Thyroid gland (tissue), 4 donors: ENCODE data around the gene LSMEM2. TPM values are rescaled to one million over a fixed set of nuclear protein-coding genes. Genes with fewer than 3 reads are reported as not detected.
"Not testable (repeated sequence)": the region's sequence is repeated elsewhere in the genome, so short reads cannot be mapped to it uniquely, and the experiment has no call there.

ENCODE experiments used
- DNase-seq, 2 donors: peaks; one replicate each; pipeline ENCODE4 v3.0.0-alpha.2; 2019
- H3K27ac ChIP-seq, 3 donors: fragments of 200-600 bp; sonication (generic); 1 replicate in 2 of 3; 2 replicates in 1 of 3; pipeline ENCODE4 v1.5.1; 2016 to 2019; ENCODE audit warnings: mild to moderate bottlenecking in 1 of 3, moderate library complexity in 1 of 3
- H3K27me3 ChIP-seq: fragments of 200-600 bp; sonication (generic); one replicate; pipeline ENCODE4 v1.5.1; 2019
- H3K36me3 ChIP-seq, 2 donors: fragments of 200-600 bp; sonication (generic); one replicate each; pipeline ENCODE4 v1.5.1; 2016 to 2019
- H3K4me1 ChIP-seq, 2 donors: fragments of 200-600 bp; sonication (generic); one replicate each; pipeline ENCODE4 v1.5.1; 2017 to 2019
- H3K4me3 ChIP-seq, 3 donors: fragments of 200-600 bp; sonication (generic); replicated peaks in 1 of 3; 1 replicate in 2 of 3; 2 replicates in 1 of 3; pipeline ENCODE4 v1.5.1; 2016; ENCODE audit warnings: mild to moderate bottlenecking in 1 of 3
- H3K9me3 ChIP-seq: fragments of 200-600 bp; sonication (generic); one replicate; pipeline ENCODE4 v1.5.1; 2017
- POLR2A ChIP-seq, 2 donors: fragments of 450-650 bp; IDR thresholded peaks; one replicate each; pipeline ENCODE4 v1.6.1; 2017; ENCODE audit warnings: antibody characterized with exemption in 2 of 2, mild to moderate bottlenecking in 2 of 2, moderate library complexity in 1 of 2
- WGBS, 2 donors: methylation state at CpG; one replicate each; pipeline ENCODE4 v1.1.5; 2017; 5-methylcytosine and 5-hydroxymethylcytosine counted together
- intact Hi-C: fragments of 100-400 bp; cut with DNase I; formaldehyde crosslinking; loops from one replicate; pipeline ENCODE4 v1.15.1; 2023
- total RNA-seq, 4 donors: library from RNA; depleted of rRNA; stranded (reverse); fragments of >200 nt; gene quantifications; one replicate each; pipeline ENCODE4 v1.2.3, GENCODE V29; 2016
- TF ChIP-seq, protein P1 (sequence below), 6 experiments: fragments of 200-600 bp in 3 of 6; fragments of 450-650 bp in 3 of 6; sonication (generic) in 3 of 6; IDR thresholded peaks; one replicate each; pipeline ENCODE4 v1.5.1; 2016 to 2019; ENCODE audit warnings: antibody characterized with exemption in 6 of 6, mild to moderate bottlenecking in 2 of 6, inconsistent platforms in 1 of 6, moderate library complexity in 1 of 6

LSMEM2 gene
- total RNA-seq, 4 donors from 2014 or later: not detected

DNA sequence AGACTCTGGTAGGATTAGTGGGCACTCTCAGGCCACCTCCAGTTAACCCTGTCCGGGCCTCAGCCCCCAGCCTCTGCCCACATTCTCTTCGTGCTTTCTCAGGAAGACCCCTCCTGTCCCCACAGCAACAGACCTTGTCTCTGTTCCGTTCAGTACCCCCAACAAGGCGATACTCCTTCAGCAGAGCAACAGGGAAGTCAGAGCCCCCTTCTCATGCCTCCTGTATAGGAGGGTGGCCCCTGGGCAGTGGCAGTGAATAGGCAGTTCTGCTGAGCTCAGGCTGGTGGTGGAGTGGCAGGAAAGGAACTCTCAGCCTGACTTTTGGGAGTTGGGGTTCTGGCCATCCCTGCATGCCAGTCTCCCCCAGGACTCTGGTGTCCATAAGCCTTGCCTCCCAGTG, 9.4 kb upstream of the LSMEM2 start:
- no peak for DNase-seq
- no peaks in the 10 kb centered on the region for H3K9me3 ChIP-seq
- TF ChIP-seq, protein P1, sequence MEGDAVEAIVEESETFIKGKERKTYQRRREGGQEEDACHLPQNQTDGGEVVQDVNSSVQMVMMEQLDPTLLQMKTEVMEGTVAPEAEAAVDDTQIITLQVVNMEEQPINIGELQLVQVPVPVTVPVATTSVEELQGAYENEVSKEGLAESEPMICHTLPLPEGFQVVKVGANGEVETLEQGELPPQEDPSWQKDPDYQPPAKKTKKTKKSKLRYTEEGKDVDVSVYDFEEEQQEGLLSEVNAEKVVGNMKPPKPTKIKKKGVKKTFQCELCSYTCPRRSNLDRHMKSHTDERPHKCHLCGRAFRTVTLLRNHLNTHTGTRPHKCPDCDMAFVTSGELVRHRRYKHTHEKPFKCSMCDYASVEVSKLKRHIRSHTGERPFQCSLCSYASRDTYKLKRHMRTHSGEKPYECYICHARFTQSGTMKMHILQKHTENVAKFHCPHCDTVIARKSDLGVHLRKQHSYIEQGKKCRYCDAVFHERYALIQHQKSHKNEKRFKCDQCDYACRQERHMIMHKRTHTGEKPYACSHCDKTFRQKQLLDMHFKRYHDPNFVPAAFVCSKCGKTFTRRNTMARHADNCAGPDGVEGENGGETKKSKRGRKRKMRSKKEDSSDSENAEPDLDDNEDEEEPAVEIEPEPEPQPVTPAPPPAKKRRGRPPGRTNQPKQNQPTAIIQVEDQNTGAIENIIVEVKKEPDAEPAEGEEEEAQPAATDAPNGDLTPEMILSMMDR (IDR thresholded peaks at IDR 0.05): no peak
- no peak for TF ChIP-seq POLR2A (IDR thresholded peaks at IDR 0.05)
- H3K27ac ChIP-seq: peak overlapping the region; percentile 45 to 92 (median 73)
- WGBS, 2 donors: 71 to 75% methylated on average over 4 of the region's 4 CpGs
- peaks cover 62 to 80% of the 10 kb centered on the region in 2 donors for H3K4me1 ChIP-seq
- intact Hi-C loops: no loop called here
- no peaks in the 10 kb centered on the region for H3K27me3 ChIP-seq
- H3K4me3 ChIP-seq: peak overlapping the region in 1 of 3 donors; percentile 18
- no peaks in the 10 kb centered on the region for H3K36me3 ChIP-seq

DNA sequence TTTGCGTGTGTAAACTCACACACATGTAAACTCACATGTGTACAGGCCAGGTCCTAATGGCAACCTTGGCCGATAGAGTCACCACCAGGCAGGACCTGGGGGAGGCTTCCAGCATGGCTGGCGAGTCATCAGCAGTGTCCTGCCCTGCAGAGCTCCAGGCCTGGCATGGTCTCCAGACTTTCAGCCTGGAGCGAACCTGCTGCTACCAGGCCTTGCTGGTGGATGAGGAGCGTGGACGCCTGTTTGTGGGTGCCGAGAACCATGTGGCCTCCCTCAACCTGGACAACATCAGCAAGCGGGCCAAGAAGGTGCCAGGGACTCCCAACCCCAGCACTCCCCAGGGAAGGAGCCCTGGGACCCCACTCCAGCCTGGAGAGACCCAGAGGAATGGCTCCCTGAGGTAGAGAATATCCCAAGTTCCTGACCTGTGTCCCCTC, 8.9 kb upstream of the LSMEM2 start:
- Histone ChIP-seq H3K27me3 (no peaks in the 10 kb centered on the region), H3K4me1 (peaks cover 56 to 76% of the 10 kb centered on the region in 2 donors), H3K4me3 (no peak overlapping the region), H3K9me3 (no peaks in the 10 kb centered on the region), H3K27ac (peak overlapping the region in 1 of 3 donors; percentile 92), H3K36me3 (no peaks in the 10 kb centered on the region)
- TF ChIP-seq, protein P1 (IDR thresholded peaks at IDR 0.05): no peak
- TF ChIP-seq POLR2A (IDR thresholded peaks at IDR 0.05): no peak
- DNase-seq: no peak
- 97% methylated on average over 8 of the region's 8 CpGs; no CpG with 5 or more reads in 1 of the 2 donors for WGBS, 2 donors
- intact Hi-C loops: no loop called here

DNA sequence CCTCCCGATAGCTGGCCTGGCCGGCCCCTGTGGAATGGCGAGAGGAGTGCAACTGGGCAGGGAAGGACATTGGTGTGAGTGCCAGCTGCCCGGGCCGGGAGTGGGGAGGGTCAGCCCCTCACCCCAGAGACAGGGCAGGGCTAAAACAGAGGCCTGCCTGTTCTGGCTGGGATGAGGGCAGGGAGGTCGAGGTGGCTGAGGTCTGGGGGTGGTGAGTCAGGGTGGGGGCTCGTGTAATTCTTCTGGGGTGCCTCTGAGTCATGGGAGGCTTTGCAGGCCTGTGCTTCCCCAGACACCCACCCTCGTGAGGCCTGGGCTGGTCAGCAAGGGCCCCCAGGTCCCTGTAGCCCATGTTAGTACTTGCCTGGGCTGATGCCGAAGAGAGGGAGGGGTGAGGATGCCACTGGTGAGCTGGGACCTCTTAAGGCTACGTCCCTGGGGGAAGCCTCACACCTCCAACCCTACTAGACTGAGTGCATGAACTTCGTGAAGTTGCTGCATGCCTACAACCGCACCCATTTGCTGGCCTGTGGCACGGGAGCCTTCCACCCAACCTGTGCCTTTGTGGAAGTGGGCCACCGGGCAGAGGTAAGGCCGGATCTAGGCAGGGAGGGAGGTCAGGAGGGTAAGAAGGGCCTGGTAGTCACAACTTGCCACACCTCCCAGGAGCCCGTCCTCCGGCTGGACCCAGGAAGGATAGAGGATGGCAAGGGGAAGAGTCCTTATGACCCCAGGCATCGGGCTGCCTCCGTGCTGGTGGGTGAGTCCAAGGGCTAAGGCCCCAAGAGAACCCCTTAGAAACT, 8.3 kb upstream of the LSMEM2 start:
- whole genome bisulfite sequencing, 2 donors: 88 to 89% methylated on average over 10 to 17 of the region's 19 CpGs
- Histone ChIP-seq H3K36me3 (no peaks in the 10 kb centered on the region), H3K9me3 (no peaks in the 10 kb centered on the region), H3K4me3 (no peak overlapping the region), H3K4me1 (peaks cover 51 to 70% of the 10 kb centered on the region in 2 donors), H3K27me3 (no peaks in the 10 kb centered on the region), H3K27ac (no peak overlapping the region)
- TF ChIP-seq, protein P1 (IDR thresholded peaks at IDR 0.05): no peak
- TF ChIP-seq POLR2A (IDR thresholded peaks at IDR 0.05): no peak
- intact Hi-C loops: no loop called here
- DNase-seq: no peak

DNA sequence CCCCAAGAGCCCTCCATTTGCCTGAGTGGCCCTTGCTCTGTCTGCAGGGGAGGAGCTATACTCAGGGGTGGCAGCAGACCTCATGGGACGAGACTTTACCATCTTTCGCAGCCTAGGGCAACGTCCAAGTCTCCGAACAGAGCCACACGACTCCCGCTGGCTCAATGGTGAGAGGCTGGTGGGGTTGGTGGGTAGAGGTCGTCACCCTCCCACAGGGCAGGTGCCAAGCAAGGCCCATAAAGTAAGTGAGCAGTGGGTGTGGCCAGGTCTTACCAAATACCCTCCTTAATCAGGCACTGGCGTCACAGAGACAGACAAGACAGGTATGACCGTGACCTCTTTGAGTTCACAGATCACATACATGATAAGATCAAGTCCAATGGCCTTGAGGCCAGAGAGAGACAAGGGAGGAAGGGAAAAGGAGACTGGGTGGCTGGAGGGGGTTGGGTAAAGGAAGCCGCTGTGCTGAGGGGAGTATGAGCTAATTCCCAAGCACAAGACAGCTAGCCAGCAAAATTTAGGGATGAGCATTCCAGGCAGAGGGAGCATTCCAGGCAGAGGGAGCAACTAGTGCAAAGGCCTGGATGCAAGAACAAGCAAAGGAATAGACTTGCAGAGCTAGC, 7.5 kb upstream of the LSMEM2 start:
- H3K4me3 ChIP-seq: no peak overlapping the region

DNA sequence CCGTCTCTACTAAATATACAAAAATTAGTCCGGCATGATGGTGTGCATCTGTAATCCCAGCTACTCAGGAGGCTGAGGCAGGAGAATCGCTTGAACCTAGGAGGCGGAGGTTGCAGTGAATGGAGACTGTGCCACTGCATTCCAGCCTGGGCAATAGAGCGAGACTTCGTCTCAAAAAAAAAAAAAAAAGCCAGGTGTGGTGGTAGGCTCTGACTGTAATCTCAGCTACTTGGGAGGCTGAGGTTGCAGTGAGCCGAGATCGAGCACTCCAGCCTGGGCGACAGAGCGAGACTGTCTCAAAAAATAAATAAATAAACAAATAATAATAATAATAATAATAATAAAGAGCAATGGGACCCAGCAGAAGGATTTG, 6.4 kb upstream of the LSMEM2 start:
- H3K9me3 ChIP-seq, H3K36me3 ChIP-seq, H3K4me3 ChIP-seq, H3K27ac ChIP-seq, H3K27me3 ChIP-seq, DNase-seq: not testable (repeated sequence)
- H3K4me1 ChIP-seq: peaks cover 34 to 54% of the 10 kb centered on the region in 2 donors
- 48 to 56% methylated on average over 10 of the region's 10 CpGs for WGBS, 2 donors
- intact Hi-C loops: loop anchor here (2.0 kb wide), 1 partner anchor 46 kb away; no protein-coding TSS in a partner anchor

More for the DNA sequence above, 7.5 kb upstream of the LSMEM2 start:
- DNase-seq: no peak
- H3K27me3 ChIP-seq: no peaks in the 10 kb centered on the region
- TF ChIP-seq, protein P1 (IDR thresholded peaks at IDR 0.05): no peak
- TF ChIP-seq POLR2A (IDR thresholded peaks at IDR 0.05): no peak
- intact Hi-C loops: no loop called here
- H3K9me3 ChIP-seq: no peaks in the 10 kb centered on the region
- H3K36me3 ChIP-seq: no peaks in the 10 kb centered on the region
- H3K4me1 ChIP-seq: peaks cover 43 to 62% of the 10 kb centered on the region in 2 donors
- WGBS, 2 donors: 89 to 92% methylated on average over 9 to 10 of the region's 10 CpGs
- no peak overlapping the region for H3K27ac ChIP-seq
